ENCODE measurements around the gene NAP1L3.

GRCh38 chrX:93649381-93649780 is 24.0 kb downstream of the NAP1L3 start:
- TF ChIP-seq CTCF (conservative IDR thresholded peaks at IDR 0.05 in 1 of 2, IDR thresholded peaks at IDR 0.05 in 1 of 2; ENCODE audit: low read depth in 1 of 2, low read length in 2 of 2) (no peak), EZH2 (IDR thresholded peaks at IDR 0.05; ENCODE audit: low read length, missing control alignments) (no peak)
